SK-N-SH treated with all-trans-retinoic acid at 6 μM for 48 hours (cell line): ENCODE data around the gene RAB36.

ENCODE experiments used
- CSDC2 ChIP-seq: fragments of 250-450 bp; sonication (Bioruptor Pico); IDR thresholded peaks from 2 replicates; pipeline ENCODE4 v1.5.0; 2020; ENCODE audit warnings: mild to moderate bottlenecking, moderate library complexity
- ZFP3 ChIP-seq: fragments of 250-450 bp; sonication (Bioruptor Pico); IDR thresholded peaks from 2 replicates; pipeline ENCODE4 v1.5.0; 2020; ENCODE audit warnings: mild to moderate bottlenecking, moderate library complexity

- TF ChIP-seq CSDC2 (no peak), ZFP3 (CRISPR knock-in tag) (no peak)
These were observed 20.4 kb upstream of the RAB36 start for GRCh38 chr22:23124611-23125511.
